ENCODE measurements around the gene PKP1.

GRCh38 chr1:201245082-201245481, 38.2 kb upstream of the PKP1 start:
- TF ChIP-seq CTCF (IDR thresholded peaks at IDR 0.05; ENCODE audit: low read length) (no peak), EZH2 (IDR thresholded peaks at IDR 0.05; ENCODE audit: borderline replicate concordance, low read length) (no peak)
